K562 (cell line): ENCODE data around the gene RNASET2. TPM values are rescaled to one million over a fixed set of nuclear protein-coding genes. Genes with fewer than 3 reads are reported as not detected.

Experiments used
- BHLHE40 ChIP-seq: IDR thresholded peaks from 2 replicates; pipeline ENCODE4 v1.6.1; 2011; ENCODE audit warnings: low read length, improper control_type of control experiment
- CBX5 ChIP-seq: IDR thresholded peaks from 2 replicates; pipeline ENCODE4 v1.6.1; 2014; ENCODE audit warnings: low read depth, borderline replicate concordance
- CCNT2 ChIP-seq: IDR thresholded peaks from 2 replicates; pipeline ENCODE4 v1.6.1; 2011; ENCODE audit warnings: borderline replicate concordance, low read depth, mild to moderate bottlenecking, moderate library complexity, mixed read lengths, low read length; ENCODE audit not compliant: insufficient read length; ENCODE audit errors: extremely low read depth
- HMGN3 ChIP-seq: IDR thresholded peaks from 2 replicates; pipeline ENCODE4 v1.6.1; 2011; ENCODE audit warnings: borderline replicate concordance, low read depth, mild to moderate bottlenecking, mixed read lengths, low read length; ENCODE audit not compliant: insufficient read length; ENCODE audit errors: extremely low read depth
- HNRNPK ChIP-seq: fragments of 200-400 bp; formaldehyde crosslinking; IDR thresholded peaks from one replicate; pipeline ENCODE4 v1.6.1; 2018; ENCODE audit warnings: mild to moderate bottlenecking, low read depth, low read length; ENCODE audit not compliant: poor library complexity, severe bottlenecking
- HOXB6 ChIP-seq: fragments of 250-450 bp; sonication (Bioruptor Pico); IDR thresholded peaks from 2 replicates; pipeline ENCODE4 v1.5.1; 2022; ENCODE audit warnings: mild to moderate bottlenecking, borderline replicate concordance
- NCOA6 ChIP-seq: fragments of 450-650 bp; IDR thresholded peaks from 2 replicates; pipeline ENCODE4 v1.6.1; 2017; ENCODE audit warnings: mild to moderate bottlenecking
- NR3C1 ChIP-seq: sonication (generic); formaldehyde crosslinking; IDR thresholded peaks from 2 replicates; pipeline ENCODE4 v1.8.1; 2022; ENCODE audit warnings: missing genetic modification reagents
- PCBP1 ChIP-seq: fragments of 200-400 bp; formaldehyde crosslinking; IDR thresholded peaks from 2 replicates; pipeline ENCODE4 v1.6.1; 2018; ENCODE audit warnings: mild to moderate bottlenecking, low read depth, low read length; ENCODE audit not compliant: poor library complexity, severe bottlenecking
- PYGO2 ChIP-seq: fragments of 450-650 bp; IDR thresholded peaks from 2 replicates; pipeline ENCODE4 v1.6.1; 2016; ENCODE audit warnings: mild to moderate bottlenecking, missing genetic modification characterization, moderate library complexity, missing compliant biosample characterization
- RAD21 ChIP-seq, 2 experiments: fragments of 250-450 bp in 1 of 2; fragments of 450-650 bp in 1 of 2; sonication (Bioruptor Pico) in 1 of 2; formaldehyde crosslinking in 1 of 2; IDR thresholded peaks in 1 of 2; conservative IDR thresholded peaks in 1 of 2; 2 replicates each; pipeline versions ENCODE4 v1.4.0 to v1.8.0; 2020 to 2022; ENCODE audit warnings: mild to moderate bottlenecking in 2 of 2, moderate library complexity in 1 of 2
- RFX1 ChIP-seq: fragments of 450-650 bp; IDR thresholded peaks from 2 replicates; pipeline ENCODE4 v1.6.1; 2016; ENCODE audit warnings: mild to moderate bottlenecking, moderate library complexity
- SETDB1 ChIP-seq: IDR thresholded peaks from one replicate; pipeline ENCODE4 v1.6.1; 2012; ENCODE audit warnings: low read length, control low read depth, inconsistent platforms
- SRSF3 ChIP-seq: fragments of 200-400 bp; formaldehyde crosslinking; IDR thresholded peaks from 2 replicates; pipeline ENCODE4 v1.6.1; 2016; ENCODE audit warnings: mild to moderate bottlenecking, low read length, moderate library complexity; ENCODE audit not compliant: insufficient read depth
- STAT5A ChIP-seq: IDR thresholded peaks from 2 replicates; pipeline ENCODE4 v1.6.1; 2012; ENCODE audit warnings: low read length, inconsistent platforms, borderline replicate concordance
- XRCC4 ChIP-seq: IDR thresholded peaks from one replicate; pipeline ENCODE4 v1.6.1; 2011; ENCODE audit not compliant: insufficient read depth, insufficient read length; ENCODE audit errors: extremely low read depth
- XRCC5 ChIP-seq: fragments of 200-400 bp; formaldehyde crosslinking; IDR thresholded peaks from 2 replicates; pipeline ENCODE4 v1.6.1; 2017; ENCODE audit warnings: low read depth, mild to moderate bottlenecking, low read length
- ZKSCAN3 ChIP-seq: fragments of 250-450 bp; sonication (Bioruptor Pico); IDR thresholded peaks from 2 replicates; pipeline ENCODE4 v1.4.0; 2020
- ZNF212 ChIP-seq: fragments of 450-650 bp; formaldehyde crosslinking; IDR thresholded peaks from 2 replicates; pipeline ENCODE4 v1.4.0; 2020; ENCODE audit warnings: mild to moderate bottlenecking
- ZNF274 ChIP-seq: IDR thresholded peaks from 2 replicates; pipeline ENCODE4 v1.6.1; 2011; ENCODE audit warnings: low read depth, mild to moderate bottlenecking, low read length, moderate library complexity, borderline replicate concordance
- ZNF431 ChIP-seq: sonication (generic); formaldehyde crosslinking; IDR thresholded peaks from 2 replicates; pipeline ENCODE4 v1.8.0; 2022; ENCODE audit warnings: mild to moderate bottlenecking, missing genetic modification reagents
- ZNF561 ChIP-seq: fragments of 450-650 bp; formaldehyde crosslinking; conservative IDR thresholded peaks from 2 replicates; pipeline ENCODE4 v1.4.0; 2020; ENCODE audit warnings: mild to moderate bottlenecking, moderate library complexity
- ZNF583 ChIP-seq: fragments of 250-450 bp; sonication (Bioruptor Pico); IDR thresholded peaks from 2 replicates; pipeline ENCODE4 v1.4.0; 2020
- polyA plus RNA-seq, 8 experiments: library from polyadenylated mRNA; depleted of rRNA in 4 of 8; stranded (reverse) in 5 of 8; unstranded in 3 of 8; fragments of >200 nt; fragmentation: Nextera tagmentation in 2 of 8; fragmentation: Illumina TruSeq in 1 of 8; extraction: Ambion mirVana in 2 of 8; extraction: Trizol in 1 of 8; gene quantifications; 2 replicates each; pipeline versions ENCODE4 v1.2.1 to v1.2.3, GENCODE V29; 2011 to 2014; ENCODE audit warnings: inconsistent platforms in 1 of 8, missing spikeins in 1 of 8
- total RNA-seq, 7 experiments: library from RNA; depleted of rRNA in 6 of 7; stranded (reverse); fragments of >200 nt in 6 of 7; fragmentation: Illumina TruSeq in 2 of 7; extraction: Trizol in 2 of 7; gene quantifications; 2 replicates each; pipeline versions ENCODE4 v1.2.1 to v1.2.3, GENCODE V29; 2011 to 2021; ENCODE audit warnings: low replicate concordance in 1 of 7
- TF ChIP-seq, protein P1 (sequence below): fragments of 250-450 bp; sonication (Bioruptor Pico); IDR thresholded peaks from 2 replicates; pipeline ENCODE4 v1.8.0; 2022; ENCODE audit warnings: moderate library complexity, mild to moderate bottlenecking, inconsistent platforms
- TF ChIP-seq, protein P2 (sequence below): sonication (generic); formaldehyde crosslinking; IDR thresholded peaks from 2 replicates; pipeline ENCODE4 v1.9.0; 2022; ENCODE audit warnings: mild to moderate bottlenecking, missing genetic modification reagents
- TF ChIP-seq, protein P3 (sequence below): fragments of 250-450 bp; sonication (Bioruptor Pico); IDR thresholded peaks from 2 replicates; pipeline ENCODE4 v1.9.0; 2021; ENCODE audit warnings: mild to moderate bottlenecking
- TF ChIP-seq, protein P4 (sequence below): fragments of 200-800 bp; sonication (Bioruptor generic); IDR thresholded peaks from 2 replicates; pipeline ENCODE4 v1.6.1; 2017; ENCODE audit warnings: missing genetic modification characterization, missing compliant biosample characterization

Gene RNASET2
- total and polyA plus RNA-seq, 9 of the 15 experiments (the other 6 are each of a cell fraction or from before 2014, with no cell fraction given) = 7.4 to 141 (median 91.3) TPM

DNA sequence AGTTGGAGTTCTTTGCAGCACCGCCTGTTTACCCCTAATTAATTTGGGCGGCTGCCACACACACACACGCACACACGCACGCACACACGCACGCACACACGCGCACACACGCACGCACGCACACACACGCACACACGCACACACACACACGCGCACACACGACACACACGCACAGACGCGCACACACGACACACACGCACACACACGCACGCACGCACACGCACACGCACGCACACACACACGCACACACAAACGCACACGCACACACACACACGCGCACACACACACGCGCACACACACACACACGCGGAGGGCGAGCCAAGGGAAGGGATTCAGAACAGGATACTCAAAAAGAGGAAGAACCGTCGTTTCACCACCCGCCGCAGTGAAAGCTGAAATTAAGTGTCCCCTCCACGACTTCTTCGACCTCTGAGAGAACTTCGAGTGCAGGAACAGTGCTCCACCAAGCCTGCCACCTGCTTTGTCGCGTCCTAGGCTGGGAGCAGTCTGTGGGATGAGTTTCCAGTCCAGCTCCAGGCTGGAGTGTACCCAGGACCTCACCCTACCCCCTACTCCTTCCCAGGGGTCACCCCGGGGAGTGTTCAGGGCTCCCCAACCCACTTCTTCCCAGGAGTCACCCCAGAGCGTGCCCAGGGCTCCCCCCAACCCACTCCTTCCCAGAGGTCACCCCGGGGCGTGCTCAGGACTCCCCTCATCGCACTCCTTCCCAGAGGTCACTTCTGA is 1.1 kb downstream of the RNASET2 start (continued):
- TF ChIP-seq SRSF3 = no peak
- TF ChIP-seq SETDB1 = no peak
- TF ChIP-seq RFX1 = no peak
- TF ChIP-seq, protein P1, sequence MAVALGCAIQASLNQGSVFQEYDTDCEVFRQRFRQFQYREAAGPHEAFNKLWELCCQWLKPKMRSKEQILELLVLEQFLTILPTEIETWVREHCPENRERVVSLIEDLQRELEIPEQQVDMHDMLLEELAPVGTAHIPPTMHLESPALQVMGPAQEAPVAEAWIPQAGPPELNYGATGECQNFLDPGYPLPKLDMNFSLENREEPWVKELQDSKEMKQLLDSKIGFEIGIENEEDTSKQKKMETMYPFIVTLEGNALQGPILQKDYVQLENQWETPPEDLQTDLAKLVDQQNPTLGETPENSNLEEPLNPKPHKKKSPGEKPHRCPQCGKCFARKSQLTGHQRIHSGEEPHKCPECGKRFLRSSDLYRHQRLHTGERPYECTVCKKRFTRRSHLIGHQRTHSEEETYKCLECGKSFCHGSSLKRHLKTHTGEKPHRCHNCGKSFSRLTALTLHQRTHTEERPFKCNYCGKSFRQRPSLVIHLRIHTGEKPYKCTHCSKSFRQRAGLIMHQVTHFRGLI (CRISPR knock-in tag) = no peak; the same call in 1 of the 2 replicates
- TF ChIP-seq, protein P2, sequence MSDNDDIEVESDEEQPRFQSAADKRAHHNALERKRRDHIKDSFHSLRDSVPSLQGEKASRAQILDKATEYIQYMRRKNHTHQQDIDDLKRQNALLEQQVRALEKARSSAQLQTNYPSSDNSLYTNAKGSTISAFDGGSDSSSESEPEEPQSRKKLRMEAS (CRISPR knock-in tag) = peak; percentile 74
- no peak for TF ChIP-seq STAT5A
- TF ChIP-seq ZKSCAN3 = no peak
- peak; percentile 63 for TF ChIP-seq CCNT2
- TF ChIP-seq, protein P3, sequence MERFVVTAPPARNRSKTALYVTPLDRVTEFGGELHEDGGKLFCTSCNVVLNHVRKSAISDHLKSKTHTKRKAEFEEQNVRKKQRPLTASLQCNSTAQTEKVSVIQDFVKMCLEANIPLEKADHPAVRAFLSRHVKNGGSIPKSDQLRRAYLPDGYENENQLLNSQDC (CRISPR knock-in tag) = no peak
- no peak for TF ChIP-seq RAD21 (CRISPR knock-in tag; conservative IDR thresholded peaks at IDR 0.05 in 1 of 2, IDR thresholded peaks at IDR 0.05 in 1 of 2)
- TF ChIP-seq, protein P4, sequence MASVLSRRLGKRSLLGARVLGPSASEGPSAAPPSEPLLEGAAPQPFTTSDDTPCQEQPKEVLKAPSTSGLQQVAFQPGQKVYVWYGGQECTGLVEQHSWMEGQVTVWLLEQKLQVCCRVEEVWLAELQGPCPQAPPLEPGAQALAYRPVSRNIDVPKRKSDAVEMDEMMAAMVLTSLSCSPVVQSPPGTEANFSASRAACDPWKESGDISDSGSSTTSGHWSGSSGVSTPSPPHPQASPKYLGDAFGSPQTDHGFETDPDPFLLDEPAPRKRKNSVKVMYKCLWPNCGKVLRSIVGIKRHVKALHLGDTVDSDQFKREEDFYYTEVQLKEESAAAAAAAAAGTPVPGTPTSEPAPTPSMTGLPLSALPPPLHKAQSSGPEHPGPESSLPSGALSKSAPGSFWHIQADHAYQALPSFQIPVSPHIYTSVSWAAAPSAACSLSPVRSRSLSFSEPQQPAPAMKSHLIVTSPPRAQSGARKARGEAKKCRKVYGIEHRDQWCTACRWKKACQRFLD (CRISPR knock-in tag) = peak; percentile 96
- peak; percentile 56; the same call in 1 of the 2 replicates for TF ChIP-seq ZNF431
- TF ChIP-seq HMGN3 = no peak
- TF ChIP-seq PCBP1 = no peak
- no peak for TF ChIP-seq HOXB6 (CRISPR knock-in tag)
- no peak for TF ChIP-seq CBX5
- TF ChIP-seq ZNF212 (CRISPR knock-in tag) = no peak
- no peak for TF ChIP-seq BHLHE40
- no peak for TF ChIP-seq ZNF561 (CRISPR knock-in tag)
- TF ChIP-seq NCOA6 = no peak
- no peak for TF ChIP-seq XRCC4
- TF ChIP-seq NR3C1 (CRISPR knock-in tag) = no peak
- no peak for TF ChIP-seq HNRNPK
- no peak for TF ChIP-seq ZNF583
- TF ChIP-seq PYGO2 = 0 out of 2 replicates have a peak, but pooled peaks have one; percentile 23
- TF ChIP-seq XRCC5 = no peak
- no peak for TF ChIP-seq ZNF274
